ACC112 (cell line): Measurements from ENCODE around the gene GAPVD1.

ENCODE experiments used
- H2AFZ ChIP-seq: fragments of 200-600 bp; sonication (generic); one replicate; pipeline ENCODE4 v1.6.0; 2017; ENCODE audit warnings: antibody characterized with exemption, low read length; ENCODE audit not compliant: unreplicated experiment
- H3K27ac ChIP-seq: fragments of 200-600 bp; sonication (generic); 2 replicates; pipeline ENCODE4 v1.5.1; 2014; ENCODE audit warnings: low read depth, mild to moderate bottlenecking, antibody characterized with exemption, low read length, moderate library complexity
- H3K27me3 ChIP-seq: fragments of 200-600 bp; sonication (generic); 2 replicates; pipeline ENCODE4 v1.6.1; 2014; ENCODE audit warnings: mild to moderate bottlenecking, antibody characterized with exemption, low read length, moderate library complexity, mixed read lengths; ENCODE audit not compliant: insufficient read depth
- H3K36me3 ChIP-seq: fragments of 200-600 bp; sonication (generic); 2 replicates; pipeline ENCODE4 v1.6.1; 2016; ENCODE audit warnings: mild to moderate bottlenecking, antibody characterized with exemption, low read length, moderate library complexity, mixed read lengths; ENCODE audit not compliant: insufficient read depth
- H3K4me1 ChIP-seq: fragments of 200-600 bp; sonication (generic); one replicate; pipeline ENCODE4 v1.6.1; 2016; ENCODE audit warnings: low read length, mixed read lengths; ENCODE audit not compliant: insufficient read depth, unreplicated experiment, control insufficient read depth
- H3K4me3 ChIP-seq: fragments of 200-600 bp; sonication (generic); 2 replicates; pipeline ENCODE4 v1.5.1; 2014; ENCODE audit warnings: mild to moderate bottlenecking, low read depth, low read length
- H3K79me2 ChIP-seq: fragments of 200-600 bp; sonication (generic); one replicate; pipeline ENCODE4 v1.6.0; 2016; ENCODE audit warnings: low read length; ENCODE audit not compliant: control insufficient read depth, unreplicated experiment, insufficient read depth

The GAPVD1 gene

GRCh38 chr9:125374443-125375309, 113.0 kb downstream of the GAPVD1 start:
- H3K36me3 ChIP-seq = no peaks in the 10 kb centered on the region
- no peak overlapping the region for H3K27ac ChIP-seq
- no peaks in the 10 kb centered on the region for H3K79me2 ChIP-seq
- H3K4me3 ChIP-seq = peak overlapping the region; percentile 57
- H3K27me3 ChIP-seq = peaks cover 10% of the 10 kb centered on the region; the same call in 1 of the 2 replicates
- H3K4me1 ChIP-seq = no peaks in the 10 kb centered on the region
- H2AFZ ChIP-seq = no peak overlapping the region

GRCh38 chr9:125375820-125376219, 114.2 kb downstream of the GAPVD1 start:
- H3K27ac ChIP-seq = no peak overlapping the region
- H2AFZ ChIP-seq = no peak overlapping the region
- peaks cover 3% of the 10 kb centered on the region for H3K4me1 ChIP-seq
- H3K4me3 ChIP-seq = no peak overlapping the region
- H3K27me3 ChIP-seq = peaks cover 10% of the 10 kb centered on the region; the same call in 1 of the 2 replicates
- H3K79me2 ChIP-seq = no peaks in the 10 kb centered on the region
- H3K36me3 ChIP-seq = no peaks in the 10 kb centered on the region

- H2AFZ ChIP-seq = no peak overlapping the region
- H3K4me3 ChIP-seq = no peak overlapping the region
- peaks cover 10% of the 10 kb centered on the region; the same call in 1 of the 2 replicates for H3K27me3 ChIP-seq
- H3K36me3 ChIP-seq = no peaks in the 10 kb centered on the region
- peaks cover 3% of the 10 kb centered on the region for H3K4me1 ChIP-seq
- no peak overlapping the region for H3K27ac ChIP-seq
- no peaks in the 10 kb centered on the region for H3K79me2 ChIP-seq
Measured at GRCh38 chr9:125376261-125377226, 114.9 kb downstream of the GAPVD1 start.

- Histone ChIP-seq H3K4me1 (peaks cover 3% of the 10 kb centered on the region), H3K79me2 (no peaks in the 10 kb centered on the region), H2AFZ (no peak overlapping the region), H3K4me3 (no peak overlapping the region), H3K36me3 (no peaks in the 10 kb centered on the region), H3K27ac (no peak overlapping the region), H3K27me3 (peaks cover 10% of the 10 kb centered on the region; the same call in 1 of the 2 replicates)
Measured at GRCh38 chr9:125377584-125378250, 116.1 kb downstream of the GAPVD1 start.

GRCh38 chr9:125378778-125379177, 117.2 kb downstream of the GAPVD1 start:
- no peak overlapping the region for H3K4me3 ChIP-seq
- no peaks in the 10 kb centered on the region for H3K36me3 ChIP-seq
- peaks cover 10% of the 10 kb centered on the region; the same call in 1 of the 2 replicates for H3K27me3 ChIP-seq
- H3K79me2 ChIP-seq = no peaks in the 10 kb centered on the region
- peaks cover 3% of the 10 kb centered on the region for H3K4me1 ChIP-seq
- H2AFZ ChIP-seq = no peak overlapping the region
- H3K27ac ChIP-seq = no peak overlapping the region

GRCh38 chr9:125379208-125379607, 117.6 kb downstream of the GAPVD1 start:
- H2AFZ ChIP-seq = no peak overlapping the region
- H3K79me2 ChIP-seq = no peaks in the 10 kb centered on the region
- no peaks in the 10 kb centered on the region for H3K36me3 ChIP-seq
- H3K4me1 ChIP-seq = peaks cover 3% of the 10 kb centered on the region
- no peak overlapping the region for H3K27ac ChIP-seq
- H3K4me3 ChIP-seq = no peak overlapping the region
- H3K27me3 ChIP-seq = peaks cover 10% of the 10 kb centered on the region; the same call in 1 of the 2 replicates

GRCh38 chr9:125380406-125380805, 118.8 kb downstream of the GAPVD1 start:
- Histone ChIP-seq H3K4me1 (peaks cover 3% of the 10 kb centered on the region), H3K79me2 (no peaks in the 10 kb centered on the region), H3K4me3 (no peak overlapping the region), H3K36me3 (no peaks in the 10 kb centered on the region), H3K27me3 (peaks cover 10% of the 10 kb centered on the region; the same call in 1 of the 2 replicates), H2AFZ (no peak overlapping the region), H3K27ac (no peak overlapping the region)

GRCh38 chr9:125387861-125388524, 126.4 kb downstream of the GAPVD1 start:
- Histone ChIP-seq H3K79me2 (no peaks in the 10 kb centered on the region), H2AFZ (no peak overlapping the region), H3K27me3 (no peaks in the 10 kb centered on the region), H3K4me3 (no peak overlapping the region), H3K27ac (no peak overlapping the region), H3K4me1 (no peaks in the 10 kb centered on the region), H3K36me3 (no peaks in the 10 kb centered on the region)

- no peak overlapping the region for H3K4me3 ChIP-seq
- H3K27me3 ChIP-seq = no peaks in the 10 kb centered on the region
- no peaks in the 10 kb centered on the region for H3K36me3 ChIP-seq
- H3K27ac ChIP-seq = no peak overlapping the region
- no peaks in the 10 kb centered on the region for H3K79me2 ChIP-seq
- peaks cover 2% of the 10 kb centered on the region for H3K4me1 ChIP-seq
- H2AFZ ChIP-seq = no peak overlapping the region
Measured at GRCh38 chr9:125388978-125389377, 127.4 kb downstream of the GAPVD1 start.

- Histone ChIP-seq H3K4me3 (no peak overlapping the region), H2AFZ (no peak overlapping the region), H3K36me3 (no peaks in the 10 kb centered on the region), H3K27me3 (no peaks in the 10 kb centered on the region), H3K79me2 (no peaks in the 10 kb centered on the region), H3K27ac (no peak overlapping the region), H3K4me1 (peaks cover 2% of the 10 kb centered on the region)
Measured at GRCh38 chr9:125391704-125392103, 130.1 kb downstream of the GAPVD1 start.
